HG02763 (cell line): ENCODE measurements around the gene PIN4.
"Not testable (repeated sequence)": the region's sequence is repeated elsewhere in the genome, so short reads cannot be mapped to it uniquely, and the experiment has no call there.

Experiments used
- ATAC-seq: cut with Tn5 transposase; IDR thresholded peaks from one replicate; pipeline ENCODE4 v1.9.1; 2021; ENCODE audit warnings: mild to moderate bottlenecking, moderate library complexity; ENCODE audit not compliant: unreplicated experiment

The PIN4 gene

GRCh38 chrX:72201836-72202536, 20.4 kb downstream of the PIN4 start:
- ATAC-seq = no peak

GRCh38 chrX:72202792-72203401, 21.3 kb downstream of the PIN4 start:
- ATAC-seq = no peak

DNA sequence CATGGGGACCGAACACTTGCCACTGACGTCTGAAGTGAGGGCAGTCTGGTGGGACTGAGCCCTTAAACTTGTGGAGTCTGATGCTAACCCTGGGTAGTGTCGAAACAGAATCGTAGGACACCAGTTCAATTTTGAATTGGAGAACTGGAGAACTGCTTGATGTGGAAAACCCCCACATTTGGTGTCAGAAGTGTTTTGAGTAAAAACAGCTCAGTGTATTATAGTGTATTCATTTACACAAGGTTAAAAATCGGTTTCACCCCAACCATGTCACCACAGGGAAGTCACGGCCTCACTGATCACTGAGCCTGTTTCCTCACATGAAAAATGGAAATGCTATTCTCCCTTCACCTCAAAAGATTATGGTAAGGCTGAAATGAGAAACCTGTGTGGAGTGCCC, 21.9 kb downstream of the PIN4 start:
- ATAC-seq = peak; percentile 50

GRCh38 chrX:72205706-72206105, 24.1 kb downstream of the PIN4 start:
- no peak for ATAC-seq

DNA sequence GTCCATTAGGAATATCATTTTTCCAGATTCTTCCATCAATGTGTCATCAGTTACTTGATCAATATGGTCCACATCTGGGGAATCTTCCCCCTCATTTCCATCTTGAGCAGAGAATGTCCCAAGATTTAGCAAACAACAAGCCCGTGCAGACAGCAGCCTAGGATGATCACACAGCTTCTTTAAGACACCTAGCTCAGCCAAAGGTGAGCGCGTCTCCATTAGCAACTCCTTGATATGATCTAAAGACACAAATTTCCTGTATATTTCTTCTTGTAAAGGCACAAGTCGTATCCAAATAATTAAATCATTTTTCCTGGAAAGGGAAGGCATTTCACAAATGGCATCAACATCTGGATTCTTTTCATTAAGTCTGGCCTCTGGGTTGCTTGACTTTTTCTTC, 25.8 kb downstream of the PIN4 start:
- no peak for ATAC-seq

DNA sequence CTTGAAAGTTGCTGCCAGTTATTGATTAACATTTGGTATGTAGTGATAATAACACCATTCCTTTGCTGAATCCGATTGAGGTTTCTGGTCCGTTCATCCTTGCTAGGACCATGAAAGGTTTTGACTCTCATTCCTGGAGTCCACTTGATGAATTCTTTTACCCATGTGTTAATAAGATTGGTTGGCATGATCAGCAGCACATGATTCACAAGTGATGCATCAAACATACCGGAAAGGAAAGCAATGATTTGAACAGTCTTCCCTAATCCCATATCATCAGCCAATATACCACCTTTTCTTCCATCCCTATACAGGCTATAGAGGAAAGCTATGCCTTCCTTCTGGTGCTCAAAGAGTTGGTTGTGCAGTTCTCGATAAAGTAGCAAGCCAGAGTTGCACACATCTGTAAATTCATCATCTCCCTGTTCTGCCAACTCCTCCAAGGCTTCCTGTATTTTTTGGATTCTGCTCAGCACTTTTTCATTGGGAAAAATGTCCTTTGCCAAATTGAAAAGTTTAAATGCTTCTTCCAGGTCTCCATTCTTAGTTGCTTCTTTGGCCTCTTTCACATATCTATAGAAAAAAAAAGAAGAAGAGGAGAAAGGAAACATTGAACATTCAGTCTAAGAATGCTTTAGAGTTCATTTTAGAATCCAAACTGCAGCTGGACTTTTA, 26.7 kb downstream of the PIN4 start:
- no peak for ATAC-seq

- no peak for ATAC-seq
Measured at GRCh38 chrX:72216973-72217372, 35.4 kb downstream of the PIN4 start.

GRCh38 chrX:72220375-72220774, 38.8 kb downstream of the PIN4 start:
- not testable (repeated sequence) for ATAC-seq

- ATAC-seq = no peak
Measured at GRCh38 chrX:72230290-72230689, 48.7 kb downstream of the PIN4 start.

- no peak for ATAC-seq
Measured at GRCh38 chrX:72236841-72237240, 55.3 kb downstream of the PIN4 start.

GRCh38 chrX:72238183-72238582, 56.6 kb downstream of the PIN4 start:
- ATAC-seq = no peak

- ATAC-seq = peak; percentile 93
Measured at GRCh38 chrX:72238721-72239475, 57.3 kb downstream of the PIN4 start, which contains the start of gene ERCC6L. Gene ERCC6L, minus strand, starts transcription at chrX:72239027. Its CDS starts 116 bp downstream, at chrX:72238911.

DNA sequence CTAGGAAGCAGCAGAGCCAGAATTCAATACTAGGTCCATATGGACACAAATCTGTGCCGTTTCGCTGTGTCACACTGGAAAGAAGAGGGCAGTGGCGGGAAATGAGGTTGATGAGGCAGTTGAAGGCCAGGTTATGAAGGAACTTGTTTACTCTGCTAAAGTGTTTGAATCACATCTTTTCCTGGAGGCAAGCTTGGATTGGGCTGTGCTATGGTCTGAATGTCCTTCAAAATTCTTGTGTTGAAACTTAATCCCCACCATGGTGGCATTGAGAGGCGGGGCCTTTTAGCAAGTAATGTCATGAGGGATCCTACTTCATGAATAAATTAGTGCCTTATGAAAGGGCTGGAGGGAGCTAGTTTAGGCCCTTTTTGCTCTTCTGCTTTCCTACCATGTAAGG, 59.4 kb downstream of the PIN4 start:
- ATAC-seq = no peak

- ATAC-seq = no peak
Measured at GRCh38 chrX:72243472-72243871, 61.9 kb downstream of the PIN4 start.

- ATAC-seq = no peak
Measured at GRCh38 chrX:72245461-72246089, 64.0 kb downstream of the PIN4 start.

GRCh38 chrX:72247206-72247942, 65.8 kb downstream of the PIN4 start:
- ATAC-seq = no peak
